ENCODE results near the gene SEMA4A. TPM values are rescaled to one million over a fixed set of nuclear protein-coding genes. Genes with fewer than 3 reads are reported as not detected.

Gene SEMA4A
- total and polyA plus RNA-seq, 2 of the 8 experiments (the other 6 are each of a cell fraction or from before 2014, with no cell fraction given), result 7.3 to 10.6 TPM

DNA sequence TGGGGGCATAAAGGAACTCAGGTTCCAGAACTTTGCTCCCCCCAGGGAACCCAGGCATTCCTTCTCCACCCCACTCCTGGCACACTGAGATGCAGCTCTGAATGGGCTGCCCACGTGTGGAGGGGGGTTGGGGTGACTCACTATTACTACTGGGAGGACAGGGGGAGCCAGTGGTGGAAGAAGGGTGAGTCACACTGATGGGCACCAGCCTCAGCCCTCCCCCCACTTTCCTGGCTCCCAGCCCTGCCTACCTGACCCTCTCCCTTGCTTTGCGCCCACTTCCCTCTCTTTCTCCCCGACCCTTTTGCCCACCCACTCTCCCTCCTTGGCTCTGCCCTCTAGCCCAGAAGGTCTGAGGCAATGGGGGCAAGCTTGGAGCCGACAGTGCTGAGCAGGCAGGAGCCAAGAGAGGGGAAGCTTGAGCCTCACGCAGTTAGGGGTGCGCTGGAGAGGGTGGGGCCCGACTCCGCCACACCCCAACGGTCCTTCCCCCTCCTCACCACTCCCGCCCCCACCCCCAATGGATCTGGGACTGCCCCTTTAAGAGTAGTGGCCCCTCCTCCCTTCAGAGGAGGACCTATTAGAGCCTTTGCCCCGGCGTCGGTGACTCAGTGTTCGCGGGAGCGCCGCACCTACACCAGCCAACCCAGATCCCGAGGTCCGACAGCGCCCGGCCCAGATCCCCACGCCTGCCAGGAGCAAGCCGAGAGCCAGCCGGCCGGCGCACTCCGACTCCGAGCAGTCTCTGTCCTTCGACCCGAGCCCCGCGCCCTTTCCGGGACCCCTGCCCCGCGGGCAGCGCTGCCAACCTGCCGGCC lies 39.1 kb upstream of the SEMA4A start, which contains the start of gene LMNA (continued):
- TF ChIP-seq TAF1 (IDR thresholded peaks at IDR 0.05; ENCODE audit: low read depth, low read length) (peak; percentile 89), SRF (IDR thresholded peaks at IDR 0.05; ENCODE audit: low read depth, low read length) (no peak), SIX5 (IDR thresholded peaks at IDR 0.05; ENCODE audit: low read depth, low read length) (no peak), KDM1A (IDR thresholded peaks at IDR 0.05; ENCODE audit: borderline replicate concordance, low read length) (no peak), POLR2A (IDR thresholded peaks at IDR 0.05; ENCODE audit: control extremely low read depth in 1 of 2, low read depth in 2 of 2, low read length in 2 of 2) (peak; percentile 70 to 78), CEBPB (IDR thresholded peaks at IDR 0.05; ENCODE audit: low read depth, low read length) (no peak), TAF7 (optimal IDR thresholded peaks at IDR 0.05; ENCODE audit: borderline replicate concordance, low read depth, low read length) (peak; percentile 84), NRF1 (IDR thresholded peaks at IDR 0.05; ENCODE audit: low read depth, low read length) (no peak), SIN3A (conservative IDR thresholded peaks at IDR 0.05 in 1 of 2, IDR thresholded peaks at IDR 0.05 in 1 of 2; ENCODE audit: low read depth in 1 of 2, low read length in 2 of 2) (no peak; a peak in 1 of 4 replicates), POLR2AphosphoS5 (IDR thresholded peaks at IDR 0.05; ENCODE audit: low read depth, low read length) (peak; percentile 80; the same call in 1 of the 2 replicates), EGR1 (IDR thresholded peaks at IDR 0.05; ENCODE audit: borderline replicate concordance, low read depth, low read length) (0 out of 2 replicates have a peak, but pooled peaks have one; percentile 38), SP4 (IDR thresholded peaks at IDR 0.05; ENCODE audit: low read length) (peak; percentile 16; the same call in 1 of the 2 replicates), CTBP2 (IDR thresholded peaks at IDR 0.05; ENCODE audit: borderline replicate concordance, insufficient read depth, insufficient read length, low read length) (no peak), ZNF274 (IDR thresholded peaks at IDR 0.05; ENCODE audit: borderline replicate concordance, extremely low read depth, low read length) (no peak)
- TF ChIP-seq, protein P1, sequence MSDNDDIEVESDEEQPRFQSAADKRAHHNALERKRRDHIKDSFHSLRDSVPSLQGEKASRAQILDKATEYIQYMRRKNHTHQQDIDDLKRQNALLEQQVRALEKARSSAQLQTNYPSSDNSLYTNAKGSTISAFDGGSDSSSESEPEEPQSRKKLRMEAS (IDR thresholded peaks at IDR 0.05), result peak; percentile 33
- TF ChIP-seq, protein P2, sequence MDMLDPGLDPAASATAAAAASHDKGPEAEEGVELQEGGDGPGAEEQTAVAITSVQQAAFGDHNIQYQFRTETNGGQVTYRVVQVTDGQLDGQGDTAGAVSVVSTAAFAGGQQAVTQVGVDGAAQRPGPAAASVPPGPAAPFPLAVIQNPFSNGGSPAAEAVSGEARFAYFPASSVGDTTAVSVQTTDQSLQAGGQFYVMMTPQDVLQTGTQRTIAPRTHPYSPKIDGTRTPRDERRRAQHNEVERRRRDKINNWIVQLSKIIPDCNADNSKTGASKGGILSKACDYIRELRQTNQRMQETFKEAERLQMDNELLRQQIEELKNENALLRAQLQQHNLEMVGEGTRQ (IDR thresholded peaks at IDR 0.05; ENCODE audit: low read length), result no peak
- TF ChIP-seq, protein P3, sequence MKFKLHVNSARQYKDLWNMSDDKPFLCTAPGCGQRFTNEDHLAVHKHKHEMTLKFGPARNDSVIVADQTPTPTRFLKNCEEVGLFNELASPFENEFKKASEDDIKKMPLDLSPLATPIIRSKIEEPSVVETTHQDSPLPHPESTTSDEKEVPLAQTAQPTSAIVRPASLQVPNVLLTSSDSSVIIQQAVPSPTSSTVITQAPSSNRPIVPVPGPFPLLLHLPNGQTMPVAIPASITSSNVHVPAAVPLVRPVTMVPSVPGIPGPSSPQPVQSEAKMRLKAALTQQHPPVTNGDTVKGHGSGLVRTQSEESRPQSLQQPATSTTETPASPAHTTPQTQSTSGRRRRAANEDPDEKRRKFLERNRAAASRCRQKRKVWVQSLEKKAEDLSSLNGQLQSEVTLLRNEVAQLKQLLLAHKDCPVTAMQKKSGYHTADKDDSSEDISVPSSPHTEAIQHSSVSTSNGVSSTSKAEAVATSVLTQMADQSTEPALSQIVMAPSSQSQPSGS (IDR thresholded peaks at IDR 0.05; ENCODE audit: low read length), result no peak
- TF ChIP-seq, protein P4, sequence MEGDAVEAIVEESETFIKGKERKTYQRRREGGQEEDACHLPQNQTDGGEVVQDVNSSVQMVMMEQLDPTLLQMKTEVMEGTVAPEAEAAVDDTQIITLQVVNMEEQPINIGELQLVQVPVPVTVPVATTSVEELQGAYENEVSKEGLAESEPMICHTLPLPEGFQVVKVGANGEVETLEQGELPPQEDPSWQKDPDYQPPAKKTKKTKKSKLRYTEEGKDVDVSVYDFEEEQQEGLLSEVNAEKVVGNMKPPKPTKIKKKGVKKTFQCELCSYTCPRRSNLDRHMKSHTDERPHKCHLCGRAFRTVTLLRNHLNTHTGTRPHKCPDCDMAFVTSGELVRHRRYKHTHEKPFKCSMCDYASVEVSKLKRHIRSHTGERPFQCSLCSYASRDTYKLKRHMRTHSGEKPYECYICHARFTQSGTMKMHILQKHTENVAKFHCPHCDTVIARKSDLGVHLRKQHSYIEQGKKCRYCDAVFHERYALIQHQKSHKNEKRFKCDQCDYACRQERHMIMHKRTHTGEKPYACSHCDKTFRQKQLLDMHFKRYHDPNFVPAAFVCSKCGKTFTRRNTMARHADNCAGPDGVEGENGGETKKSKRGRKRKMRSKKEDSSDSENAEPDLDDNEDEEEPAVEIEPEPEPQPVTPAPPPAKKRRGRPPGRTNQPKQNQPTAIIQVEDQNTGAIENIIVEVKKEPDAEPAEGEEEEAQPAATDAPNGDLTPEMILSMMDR (IDR thresholded peaks at IDR 0.05; ENCODE audit: control extremely low read depth in 1 of 3, insufficient read depth in 1 of 3, low read depth in 1 of 3, low read length in 3 of 3), result no peak
